NB4 (cell line): ENCODE results near the gene HSPA8.

Experiments used
- CTCF ChIP-seq: IDR thresholded peaks from one replicate; pipeline ENCODE4 v1.5.1; 2012; ENCODE audit warnings: low read depth, low read length
- MAX ChIP-seq: IDR thresholded peaks from 2 replicates; pipeline ENCODE4 v1.6.1; 2011; ENCODE audit warnings: low read depth, low read length
- MYC ChIP-seq: IDR thresholded peaks from 2 replicates; pipeline ENCODE4 v1.6.1; 2011; ENCODE audit warnings: low read depth, low read length
- POLR2A ChIP-seq: IDR thresholded peaks from 2 replicates; pipeline ENCODE4 v1.6.1; 2011; ENCODE audit warnings: mild to moderate bottlenecking; ENCODE audit not compliant: insufficient read length; ENCODE audit errors: extremely low read depth

- TF ChIP-seq POLR2A (no peak), CTCF (no peak), MYC (no peak), MAX (no peak)
Measured at GRCh38 chr11:123082977-123083376, 21.0 kb upstream of the HSPA8 start.
